Lower leg skin (tissue), 3 donors: ENCODE measurements around the gene EPHB2.

ENCODE experiments used
- CTCF ChIP-seq, 3 donors: fragments of 450-650 bp; IDR thresholded peaks; one replicate each; pipeline ENCODE4 v1.5.1; 2016; ENCODE audit warnings: antibody characterized with exemption in 3 of 3, mild to moderate bottlenecking in 3 of 3, moderate library complexity in 2 of 3
- POLR2A ChIP-seq, 2 donors: fragments of 450-650 bp; IDR thresholded peaks; one replicate each; pipeline ENCODE4 v1.6.1; 2016 to 2017; ENCODE audit warnings: antibody characterized with exemption in 2 of 2, mild to moderate bottlenecking in 1 of 2, moderate library complexity in 1 of 2

- TF ChIP-seq POLR2A (IDR thresholded peaks at IDR 0.05) (no peak), CTCF (IDR thresholded peaks at IDR 0.05) (no peak)
Observed at GRCh38 chr1:22772014-22772413, 61.4 kb downstream of the EPHB2 start.
